HG03354 (cell line): ENCODE results near the gene SBF2.
A peak's percentile ranks its signal among the peaks of the same experiment; 100 is the strongest.

Source experiments
- ATAC-seq: cut with Tn5 transposase; IDR thresholded peaks from one replicate; pipeline ENCODE4 v1.9.1; 2021; ENCODE audit warnings: mild to moderate bottlenecking; ENCODE audit not compliant: unreplicated experiment, poor library complexity, severe bottlenecking

Gene SBF2

GRCh38 chr11:10302744-10303557 lies 8.9 kb upstream of the SBF2 start:
- no peak for ATAC-seq

GRCh38 chr11:10302359-10302743 lies 8.3 kb upstream of the SBF2 start:
- ATAC-seq, result no peak

GRCh38 chr11:10301656-10302358 lies 7.8 kb upstream of the SBF2 start:
- ATAC-seq, result no peak

- ATAC-seq, result peak; percentile 94
Measured at GRCh38 chr11:10298342-10298741, 4.3 kb upstream of the SBF2 start.

- ATAC-seq, result no peak
Measured at GRCh38 chr11:10295064-10295901, 1.3 kb upstream of the SBF2 start.

- no peak for ATAC-seq
Measured at GRCh38 chr11:10294290-10294953, 403 bp upstream of the SBF2 start.

GRCh38 chr11:10291801-10292638 lies 2.0 kb downstream of the SBF2 start:
- no peak for ATAC-seq

- ATAC-seq, result no peak
Measured at GRCh38 chr11:10289765-10290380, 4.1 kb downstream of the SBF2 start.

GRCh38 chr11:10288881-10289764 lies 4.9 kb downstream of the SBF2 start:
- no peak for ATAC-seq

- no peak for ATAC-seq
Measured at GRCh38 chr11:10287766-10288715, 6.0 kb downstream of the SBF2 start.

GRCh38 chr11:10287140-10287539 lies 6.9 kb downstream of the SBF2 start:
- ATAC-seq, result no peak

GRCh38 chr11:10285148-10285802 lies 8.7 kb downstream of the SBF2 start:
- no peak for ATAC-seq

- no peak for ATAC-seq
Measured at GRCh38 chr11:10283991-10284390, 10.0 kb downstream of the SBF2 start.

GRCh38 chr11:10282117-10282516 lies 11.9 kb downstream of the SBF2 start:
- no peak for ATAC-seq

- ATAC-seq, result no peak
Measured at GRCh38 chr11:10275714-10276113, 18.3 kb downstream of the SBF2 start.

- no peak for ATAC-seq
Measured at GRCh38 chr11:10274726-10275125, 19.3 kb downstream of the SBF2 start.
